HG02763 (cell line): Measurements from ENCODE around the gene ALG9.

ENCODE experiments used
- ATAC-seq: cut with Tn5 transposase; IDR thresholded peaks from one replicate; pipeline ENCODE4 v1.9.1; 2021; ENCODE audit warnings: mild to moderate bottlenecking, moderate library complexity; ENCODE audit not compliant: unreplicated experiment

Gene ALG9

DNA sequence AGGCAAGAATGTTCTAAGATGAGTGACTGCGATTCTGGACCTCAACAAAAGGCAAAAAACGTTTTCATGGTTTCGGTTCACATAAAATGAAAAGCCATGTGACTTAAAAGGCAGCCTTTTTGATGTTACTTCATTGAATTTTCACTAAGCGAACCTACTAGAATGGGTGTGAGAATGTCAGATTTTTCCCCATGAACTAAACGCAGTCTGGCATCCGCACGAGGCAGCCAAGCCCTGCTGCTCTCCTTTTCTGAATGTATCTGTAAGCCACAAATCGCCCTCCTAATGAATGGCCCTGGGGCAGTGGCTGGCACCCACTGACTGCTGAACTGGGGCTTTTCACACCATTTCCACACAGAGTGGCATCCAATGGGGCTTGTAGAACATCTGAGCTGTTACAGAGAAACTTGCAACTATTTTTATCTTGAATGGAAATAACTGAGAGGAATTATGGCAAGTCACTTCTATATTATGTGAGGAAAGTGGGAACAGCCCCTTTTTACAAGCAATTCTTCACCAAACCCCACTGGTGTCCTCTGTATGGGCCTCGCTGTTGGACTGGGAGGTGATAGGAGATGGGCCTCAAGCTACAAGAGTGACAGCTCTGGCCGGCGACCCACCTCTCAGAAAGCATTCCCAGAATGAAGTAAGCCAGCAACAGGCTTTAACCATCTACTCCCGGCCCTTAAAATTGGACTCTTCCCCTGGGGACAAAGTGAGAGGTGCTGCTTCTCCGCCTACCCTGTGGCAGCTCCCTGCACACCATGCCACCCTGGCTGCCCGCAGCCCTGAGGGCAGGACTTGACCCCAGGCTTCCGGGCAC, 134.5 kb downstream of the ALG9 start:
- no peak for ATAC-seq
